ENCODE measurements around the gene CLDN9. TPM values are rescaled to one million over a fixed set of nuclear protein-coding genes. Genes with fewer than 3 reads are reported as not detected.

The CLDN9 gene
- total RNA-seq, 1 donor from 2014 or later, result 2.2 TPM

DNA sequence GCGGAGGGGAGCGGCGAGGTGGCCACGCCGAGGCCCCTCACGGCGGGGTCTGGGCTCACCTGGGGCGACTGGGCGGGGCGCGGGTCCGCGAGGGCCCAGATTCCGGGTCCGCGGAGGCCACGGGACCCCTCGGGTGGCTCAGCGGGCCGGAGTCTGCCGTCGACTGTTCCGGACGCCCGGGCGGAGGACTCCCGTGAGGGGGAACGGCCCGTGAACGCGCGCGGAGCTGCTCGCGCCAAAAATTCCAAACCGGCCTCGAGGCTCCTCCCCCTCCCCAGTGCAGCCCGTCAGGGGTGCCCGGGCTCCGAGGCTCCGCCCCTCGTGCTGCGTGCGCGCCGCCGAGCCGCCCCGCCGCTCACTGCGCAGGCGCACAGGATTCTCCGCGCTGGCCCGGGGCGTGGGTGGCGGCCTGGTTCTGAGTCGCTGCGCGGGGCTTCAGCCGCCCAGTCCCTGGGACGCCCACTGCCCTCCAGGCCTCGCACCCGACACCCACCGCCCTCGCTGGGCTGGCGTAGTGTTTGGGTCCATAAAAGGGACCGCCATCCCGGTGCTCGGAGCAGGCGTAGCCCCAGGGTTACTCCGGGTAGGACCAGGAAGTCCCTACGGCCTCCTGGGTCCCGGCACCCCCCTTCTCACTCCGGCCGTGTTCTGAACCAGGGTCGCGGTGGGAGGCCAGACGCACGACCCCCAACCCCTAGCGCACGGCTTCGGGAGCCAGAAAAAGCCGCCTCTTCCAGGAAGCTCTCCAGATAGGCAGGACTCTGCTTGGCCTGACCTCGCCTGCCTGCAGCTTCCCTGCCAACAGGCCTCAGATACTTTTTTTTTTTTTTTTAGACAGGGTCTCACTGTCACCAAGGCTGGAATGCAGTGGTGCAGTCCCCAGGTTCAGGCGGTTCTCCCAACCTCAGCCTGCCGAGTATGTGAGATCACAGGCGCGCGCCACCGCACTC, 32.2 kb upstream of the CLDN9 start, which contains the start of gene PKMYT1:
TSS of gene PKMYT1 (minus strand) at position 220 of the 950 bp plus-strand sequence. CDS start 789 bp downstream, outside the sequence.
- Mint-ChIP-seq H3K9me3 (ENCODE audit: low read depth) (no peaks in the 10 kb centered on the region), H3K27me3 (peaks cover 6% of the 10 kb centered on the region), H3K36me3 (ENCODE audit: insufficient read depth) (no peaks in the 10 kb centered on the region), H3K4me1 (ENCODE audit: low read depth) (peaks cover 15% of the 10 kb centered on the region), H3K4me3 (ENCODE audit: low read depth) (peak within 1 kb of the TSS; percentile 79), H3K27ac (peak within 1 kb of the TSS; percentile 97)
- peak; percentile 89 for DNase-seq (ENCODE audit: low spot score, unreplicated experiment)
- TF ChIP-seq, protein P1, sequence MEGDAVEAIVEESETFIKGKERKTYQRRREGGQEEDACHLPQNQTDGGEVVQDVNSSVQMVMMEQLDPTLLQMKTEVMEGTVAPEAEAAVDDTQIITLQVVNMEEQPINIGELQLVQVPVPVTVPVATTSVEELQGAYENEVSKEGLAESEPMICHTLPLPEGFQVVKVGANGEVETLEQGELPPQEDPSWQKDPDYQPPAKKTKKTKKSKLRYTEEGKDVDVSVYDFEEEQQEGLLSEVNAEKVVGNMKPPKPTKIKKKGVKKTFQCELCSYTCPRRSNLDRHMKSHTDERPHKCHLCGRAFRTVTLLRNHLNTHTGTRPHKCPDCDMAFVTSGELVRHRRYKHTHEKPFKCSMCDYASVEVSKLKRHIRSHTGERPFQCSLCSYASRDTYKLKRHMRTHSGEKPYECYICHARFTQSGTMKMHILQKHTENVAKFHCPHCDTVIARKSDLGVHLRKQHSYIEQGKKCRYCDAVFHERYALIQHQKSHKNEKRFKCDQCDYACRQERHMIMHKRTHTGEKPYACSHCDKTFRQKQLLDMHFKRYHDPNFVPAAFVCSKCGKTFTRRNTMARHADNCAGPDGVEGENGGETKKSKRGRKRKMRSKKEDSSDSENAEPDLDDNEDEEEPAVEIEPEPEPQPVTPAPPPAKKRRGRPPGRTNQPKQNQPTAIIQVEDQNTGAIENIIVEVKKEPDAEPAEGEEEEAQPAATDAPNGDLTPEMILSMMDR (IDR thresholded peaks at IDR 0.05; ENCODE audit: unreplicated experiment), result no peak

- peak overlapping the region; percentile 79 for H3K4me3 Mint-ChIP-seq (ENCODE audit: low read depth)
- no peaks in the 10 kb centered on the region for H3K9me3 Mint-ChIP-seq (ENCODE audit: low read depth)
- H3K27ac Mint-ChIP-seq, result peak overlapping the region; percentile 97
- TF ChIP-seq, protein P1 (IDR thresholded peaks at IDR 0.05; ENCODE audit: unreplicated experiment), result no peak
- DNase-seq (ENCODE audit: low spot score, unreplicated experiment), result no peak
- peaks cover 6% of the 10 kb centered on the region for H3K27me3 Mint-ChIP-seq
- no peaks in the 10 kb centered on the region for H3K36me3 Mint-ChIP-seq (ENCODE audit: insufficient read depth)
- H3K4me1 Mint-ChIP-seq (ENCODE audit: low read depth), result peaks cover 15% of the 10 kb centered on the region
These were observed 31.4 kb upstream of the CLDN9 start for GRCh38 chr16:2981177-2981898.

DNA sequence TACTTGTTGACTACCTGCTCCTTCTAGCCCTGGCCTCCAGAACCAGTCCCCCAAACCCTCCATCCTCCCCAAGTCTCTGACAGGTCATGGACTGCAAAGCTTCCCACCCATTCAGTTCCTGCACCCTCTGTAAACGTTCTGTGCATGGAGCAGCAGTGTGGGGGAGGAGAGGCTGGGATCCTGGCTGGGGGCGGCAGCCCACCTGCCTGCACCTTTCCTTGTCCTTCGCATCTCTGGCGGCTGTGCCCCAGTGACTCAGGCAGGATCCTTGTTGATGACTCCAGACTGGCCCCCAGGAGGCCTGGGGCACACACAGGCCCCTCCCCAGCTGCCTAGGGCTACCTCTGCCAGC, 30.8 kb upstream of the CLDN9 start:
- no peaks in the 10 kb centered on the region for H3K36me3 Mint-ChIP-seq (ENCODE audit: insufficient read depth)
- peaks cover 15% of the 10 kb centered on the region for H3K4me1 Mint-ChIP-seq (ENCODE audit: low read depth)
- DNase-seq (ENCODE audit: low spot score, unreplicated experiment), result no peak
- peaks cover 6% of the 10 kb centered on the region for H3K27me3 Mint-ChIP-seq
- H3K9me3 Mint-ChIP-seq (ENCODE audit: low read depth), result no peaks in the 10 kb centered on the region
- H3K27ac Mint-ChIP-seq, result peak overlapping the region; percentile 97
- peak overlapping the region; percentile 79 for H3K4me3 Mint-ChIP-seq (ENCODE audit: low read depth)
- TF ChIP-seq, protein P1 (IDR thresholded peaks at IDR 0.05; ENCODE audit: unreplicated experiment), result no peak

DNA sequence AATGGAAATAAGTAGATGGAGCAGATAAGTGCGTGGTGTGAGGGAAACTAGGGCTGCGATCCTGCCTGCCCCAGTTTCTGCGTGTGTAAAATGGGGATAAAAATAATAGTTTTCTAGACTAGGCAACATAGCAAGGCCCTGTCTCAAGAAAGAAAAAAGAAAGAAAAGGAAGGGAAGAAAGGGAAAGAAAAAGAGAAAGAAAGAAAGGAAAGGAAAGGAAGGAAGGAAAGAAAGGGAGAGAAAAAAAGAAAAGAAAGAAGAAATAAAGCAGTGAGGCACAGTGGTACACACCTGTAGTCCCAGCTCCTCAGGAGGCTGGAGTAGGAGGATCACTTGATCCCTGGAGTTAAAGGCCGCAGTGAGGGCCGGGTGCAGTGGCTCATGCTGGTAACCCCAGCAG, 30.3 kb upstream of the CLDN9 start:
- DNase-seq (ENCODE audit: low spot score, unreplicated experiment), result no peak
- H3K36me3 Mint-ChIP-seq (ENCODE audit: insufficient read depth), result no peaks in the 10 kb centered on the region
- TF ChIP-seq, protein P1 (IDR thresholded peaks at IDR 0.05; ENCODE audit: unreplicated experiment), result no peak
- H3K27me3 Mint-ChIP-seq, result peaks cover 6% of the 10 kb centered on the region
- H3K27ac Mint-ChIP-seq, result no peak overlapping the region
- no peak overlapping the region for H3K4me3 Mint-ChIP-seq (ENCODE audit: low read depth)
- peaks cover 15% of the 10 kb centered on the region for H3K4me1 Mint-ChIP-seq (ENCODE audit: low read depth)
- no peaks in the 10 kb centered on the region for H3K9me3 Mint-ChIP-seq (ENCODE audit: low read depth)

DNA sequence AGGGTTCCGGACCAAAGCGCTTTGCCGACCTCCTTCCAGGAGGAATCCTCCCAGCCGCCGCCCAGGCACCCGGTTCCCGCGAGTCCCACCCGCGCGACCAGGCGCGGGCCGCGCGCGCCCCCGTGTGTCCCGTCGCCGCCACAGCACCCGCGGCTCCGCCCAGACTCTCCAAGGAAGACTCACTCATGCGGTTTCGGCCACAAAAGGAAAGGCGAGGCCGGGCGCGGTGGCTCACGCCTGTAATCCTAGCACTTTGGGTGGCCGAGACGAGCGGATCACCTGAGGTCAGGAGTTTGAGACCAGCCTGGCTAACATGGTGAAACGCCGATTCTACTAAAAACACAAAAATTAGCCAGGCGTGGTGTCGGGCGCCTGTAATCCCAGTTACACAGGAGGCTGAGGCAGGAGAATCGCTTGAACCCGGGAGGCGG, 29.0 kb upstream of the CLDN9 start:
- H3K36me3 Mint-ChIP-seq (ENCODE audit: insufficient read depth), result no peaks in the 10 kb centered on the region
- peaks cover 6% of the 10 kb centered on the region for H3K27me3 Mint-ChIP-seq
- H3K9me3 Mint-ChIP-seq (ENCODE audit: low read depth), result no peaks in the 10 kb centered on the region
- peak overlapping the region; percentile 84 for H3K27ac Mint-ChIP-seq
- TF ChIP-seq, protein P1 (IDR thresholded peaks at IDR 0.05; ENCODE audit: unreplicated experiment), result peak; percentile 91
- H3K4me1 Mint-ChIP-seq (ENCODE audit: low read depth), result peaks cover 15% of the 10 kb centered on the region
- DNase-seq (ENCODE audit: low spot score, unreplicated experiment), result peak; percentile 81
- no peak overlapping the region for H3K4me3 Mint-ChIP-seq (ENCODE audit: low read depth)
